GM06990 (cell line): ENCODE data around the gene SPAG9.

Source experiments
- DNase-seq: peaks from one replicate; pipeline ENCODE4 v3.0.0-alpha.2; 2011; ENCODE audit not compliant: insufficient read length; ENCODE audit errors: extremely low read depth
- H3K27me3 ChIP-seq: replicated peaks from 2 replicates; pipeline ENCODE4 v1.6.0; 2011; ENCODE audit warnings: low read length; ENCODE audit not compliant: control insufficient read depth, insufficient read depth
- H3K36me3 ChIP-seq: 2 replicates; pipeline ENCODE4 v1.5.1; 2011; ENCODE audit warnings: low read length; ENCODE audit not compliant: control insufficient read depth, insufficient read depth
- H3K4me3 ChIP-seq: replicated peaks from 2 replicates; pipeline ENCODE4 v1.5.1; 2011; ENCODE audit warnings: low read depth, mild to moderate bottlenecking, control low read depth, low read length
- CTCF ChIP-seq: IDR thresholded peaks from 2 replicates; pipeline ENCODE4 v1.5.1; 2011; ENCODE audit warnings: low read length, control low read depth, mild to moderate bottlenecking, inconsistent platforms; ENCODE audit not compliant: insufficient read depth, poor library complexity, severe bottlenecking

Gene SPAG9

GRCh38 chr17:50918071-50918932, 202.4 kb downstream of the SPAG9 start:
- no peaks in the 10 kb centered on the region for H3K27me3 ChIP-seq
- no peak for TF ChIP-seq CTCF
- no peak for DNase-seq
- H3K4me3 ChIP-seq, result no peak overlapping the region
- no peaks in the 10 kb centered on the region for H3K36me3 ChIP-seq

- peak; percentile 50 for DNase-seq
- no peak overlapping the region for H3K4me3 ChIP-seq
Measured at GRCh38 chr17:50917418-50917743, 203.3 kb downstream of the SPAG9 start.

GRCh38 chr17:50916708-50917417, 203.8 kb downstream of the SPAG9 start:
- no peaks in the 10 kb centered on the region for H3K27me3 ChIP-seq
- no peak for TF ChIP-seq CTCF
- H3K4me3 ChIP-seq, result no peak overlapping the region
- no peaks in the 10 kb centered on the region for H3K36me3 ChIP-seq
- peak; percentile 38 for DNase-seq

More at GRCh38 chr17:50917418-50917743, 203.3 kb downstream of the SPAG9 start:
- Histone ChIP-seq H3K27me3 (no peaks in the 10 kb centered on the region), H3K36me3 (no peaks in the 10 kb centered on the region)
- TF ChIP-seq CTCF, result no peak

- no peaks in the 10 kb centered on the region for H3K36me3 ChIP-seq
- no peak overlapping the region for H3K4me3 ChIP-seq
- DNase-seq, result no peak
- TF ChIP-seq CTCF, result no peak
- no peaks in the 10 kb centered on the region for H3K27me3 ChIP-seq
Measured at GRCh38 chr17:50916026-50916707, 204.5 kb downstream of the SPAG9 start.

- Histone ChIP-seq H3K27me3 (no peaks in the 10 kb centered on the region), H3K36me3 (no peaks in the 10 kb centered on the region), H3K4me3 (no peak overlapping the region)
- DNase-seq, result no peak
- TF ChIP-seq CTCF, result no peak
Measured at GRCh38 chr17:50914505-50915063, 206.1 kb downstream of the SPAG9 start.
